Measurements from ENCODE around the gene CDKAL1.

DNA sequence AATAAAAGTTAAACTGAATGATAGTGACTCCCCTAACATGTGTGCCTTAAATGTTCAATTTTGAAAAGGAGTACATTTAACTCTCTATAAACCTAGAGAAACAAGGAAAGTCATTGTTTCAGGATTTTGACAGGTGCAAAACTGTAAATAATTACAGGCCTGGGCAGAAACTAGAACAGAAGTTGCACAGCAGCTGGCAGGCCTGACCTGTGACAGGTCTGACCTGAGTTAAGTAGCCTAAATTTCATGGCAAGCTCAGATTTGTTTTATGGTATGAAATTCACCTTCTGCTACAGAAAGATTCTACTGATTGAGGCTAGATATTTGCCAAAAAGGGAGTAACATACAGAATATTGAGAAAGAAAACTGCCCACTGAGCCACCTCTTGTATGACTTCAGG, 166.1 kb downstream of the CDKAL1 start:
- TF ChIP-seq, protein P1, sequence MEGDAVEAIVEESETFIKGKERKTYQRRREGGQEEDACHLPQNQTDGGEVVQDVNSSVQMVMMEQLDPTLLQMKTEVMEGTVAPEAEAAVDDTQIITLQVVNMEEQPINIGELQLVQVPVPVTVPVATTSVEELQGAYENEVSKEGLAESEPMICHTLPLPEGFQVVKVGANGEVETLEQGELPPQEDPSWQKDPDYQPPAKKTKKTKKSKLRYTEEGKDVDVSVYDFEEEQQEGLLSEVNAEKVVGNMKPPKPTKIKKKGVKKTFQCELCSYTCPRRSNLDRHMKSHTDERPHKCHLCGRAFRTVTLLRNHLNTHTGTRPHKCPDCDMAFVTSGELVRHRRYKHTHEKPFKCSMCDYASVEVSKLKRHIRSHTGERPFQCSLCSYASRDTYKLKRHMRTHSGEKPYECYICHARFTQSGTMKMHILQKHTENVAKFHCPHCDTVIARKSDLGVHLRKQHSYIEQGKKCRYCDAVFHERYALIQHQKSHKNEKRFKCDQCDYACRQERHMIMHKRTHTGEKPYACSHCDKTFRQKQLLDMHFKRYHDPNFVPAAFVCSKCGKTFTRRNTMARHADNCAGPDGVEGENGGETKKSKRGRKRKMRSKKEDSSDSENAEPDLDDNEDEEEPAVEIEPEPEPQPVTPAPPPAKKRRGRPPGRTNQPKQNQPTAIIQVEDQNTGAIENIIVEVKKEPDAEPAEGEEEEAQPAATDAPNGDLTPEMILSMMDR (IDR thresholded peaks at IDR 0.05) = no peak
- TF ChIP-seq POLR2A (IDR thresholded peaks at IDR 0.05) = no peak
- TF ChIP-seq POLR2AphosphoS5 (IDR thresholded peaks at IDR 0.05; ENCODE audit: insufficient read depth in 1 of 2, low read depth in 1 of 2) = no peak

All from vagina (tissue), 2 donors.